HUES6 (cell line): ENCODE measurements around the gene KCNH2.

Source experiments
- H3K27ac ChIP-seq: 2 replicates; pipeline ENCODE4 v1.7.0; 2013; ENCODE audit warnings: low read depth, mild to moderate bottlenecking, low read length, inconsistent platforms
- H3K27me3 ChIP-seq: 2 replicates; pipeline ENCODE4 v1.6.1; 2013; ENCODE audit warnings: low read length; ENCODE audit not compliant: control insufficient read depth, insufficient read depth
- H3K36me3 ChIP-seq: 2 replicates; pipeline ENCODE4 v1.6.1; 2013; ENCODE audit warnings: low read length; ENCODE audit not compliant: control insufficient read depth, insufficient read depth
- H3K4me1 ChIP-seq: 2 replicates; pipeline ENCODE4 v1.6.1; 2013; ENCODE audit warnings: low read length; ENCODE audit not compliant: control insufficient read depth, insufficient read depth
- H3K4me3 ChIP-seq: 2 replicates; pipeline ENCODE4 v1.5.1; 2013; ENCODE audit warnings: low read depth, low read length
- H3K9ac ChIP-seq: one replicate; pipeline ENCODE4 v1.6.1; 2013; ENCODE audit warnings: mild to moderate bottlenecking, low read length
- H3K9me3 ChIP-seq: 2 replicates; pipeline ENCODE4 v1.6.1; 2013; ENCODE audit warnings: low read depth, low read length; ENCODE audit not compliant: control insufficient read depth, insufficient read depth

The KCNH2 gene

DNA sequence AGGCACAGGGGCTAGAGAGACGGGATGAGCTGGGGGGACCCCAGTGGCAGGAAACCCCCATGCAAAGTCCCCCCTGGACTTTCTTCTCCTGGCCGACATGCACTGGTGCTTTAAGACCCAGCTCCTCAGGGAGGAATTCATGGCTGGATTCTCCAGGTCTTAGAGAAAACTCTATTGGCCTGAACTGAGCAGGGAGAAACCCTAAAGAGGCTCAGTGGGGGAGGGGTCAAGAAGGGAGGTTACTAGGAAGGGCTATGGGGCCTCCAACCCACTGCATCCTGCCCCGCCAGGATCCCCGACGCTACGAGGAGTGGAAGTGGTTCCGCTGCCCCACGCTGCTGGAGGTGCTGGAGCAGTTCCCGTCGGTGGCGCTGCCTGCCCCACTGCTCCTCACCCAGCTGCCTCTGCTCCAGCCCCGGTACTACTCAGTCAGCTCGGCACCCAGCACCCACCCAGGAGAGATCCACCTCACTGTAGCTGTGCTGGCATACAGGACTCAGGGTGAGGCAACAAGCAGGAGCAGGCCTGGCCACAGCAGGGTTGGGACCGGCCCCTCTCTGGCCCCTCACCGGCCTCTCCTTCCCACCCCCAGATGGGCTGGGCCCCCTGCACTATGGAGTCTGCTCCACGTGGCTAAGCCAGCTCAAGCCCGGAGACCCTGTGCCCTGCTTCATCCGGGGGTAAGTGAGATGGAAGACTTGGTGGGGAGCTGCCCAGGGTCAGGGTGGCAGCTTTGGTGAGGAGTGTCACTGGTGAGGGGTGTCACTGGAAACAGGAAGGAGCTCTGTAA lies 32.4 kb upstream of the KCNH2 start:
- Histone ChIP-seq H3K27ac (peak overlapping the region; percentile 0; the same call in 1 of the 2 replicates), H3K4me3 (peak overlapping the region; percentile 39), H3K27me3 (no peaks in the 10 kb centered on the region), H3K9ac (peak overlapping the region; percentile 36), H3K4me1 (peaks cover 50% of the 10 kb centered on the region), H3K9me3 (no peaks in the 10 kb centered on the region), H3K36me3 (no peaks in the 10 kb centered on the region; the same call in 1 of the 2 replicates)

DNA sequence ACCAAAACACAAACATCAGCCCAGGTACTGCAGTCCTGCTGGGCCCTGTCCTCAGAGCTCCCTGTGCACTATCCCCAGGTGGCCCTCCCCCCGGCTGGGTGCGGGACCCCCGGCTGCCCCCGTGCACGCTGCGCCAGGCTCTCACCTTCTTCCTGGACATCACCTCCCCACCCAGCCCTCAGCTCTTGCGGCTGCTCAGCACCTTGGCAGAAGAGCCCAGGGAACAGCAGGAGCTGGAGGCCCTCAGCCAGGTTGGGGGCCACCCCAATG lies 31.9 kb upstream of the KCNH2 start:
- H3K4me3 ChIP-seq, result peak overlapping the region; percentile 39; the same call in 1 of the 2 replicates
- no peaks in the 10 kb centered on the region for H3K27me3 ChIP-seq
- H3K27ac ChIP-seq, result no peak overlapping the region
- H3K36me3 ChIP-seq, result no peaks in the 10 kb centered on the region
- no peaks in the 10 kb centered on the region for H3K9me3 ChIP-seq
- H3K4me1 ChIP-seq, result peaks cover 50% of the 10 kb centered on the region
- H3K9ac ChIP-seq, result peak overlapping the region; percentile 19

DNA sequence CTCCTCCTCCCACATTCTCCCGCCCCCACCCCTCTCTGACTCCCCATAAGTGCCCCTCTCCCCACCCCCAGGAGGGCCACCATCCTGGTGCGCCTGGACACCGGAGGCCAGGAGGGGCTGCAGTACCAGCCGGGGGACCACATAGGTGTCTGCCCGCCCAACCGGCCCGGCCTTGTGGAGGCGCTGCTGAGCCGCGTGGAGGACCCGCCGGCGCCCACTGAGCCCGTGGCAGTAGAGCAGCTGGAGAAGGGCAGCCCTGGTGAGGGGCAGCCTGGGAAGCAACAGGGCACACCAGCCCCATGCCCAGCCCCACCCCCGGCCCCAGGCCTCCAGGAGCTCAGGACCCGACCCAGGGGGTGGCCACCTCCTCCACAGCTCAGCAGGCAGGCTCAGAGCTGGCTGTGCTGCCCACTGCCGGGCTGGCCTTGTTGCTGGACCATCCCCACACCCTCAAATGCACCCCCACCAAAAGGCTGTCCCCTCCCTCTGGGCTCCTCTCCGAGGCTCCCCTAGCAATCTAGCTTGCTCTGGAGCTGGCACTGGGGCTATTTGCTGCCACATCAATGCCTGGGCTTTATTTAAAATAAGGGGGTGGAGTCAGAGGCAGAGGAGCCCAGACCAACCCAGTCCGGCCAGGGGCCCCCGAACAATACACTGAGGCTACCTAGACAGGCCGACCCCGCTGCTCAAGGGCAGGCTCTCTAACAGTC lies 31.4 kb upstream of the KCNH2 start:
- Histone ChIP-seq H3K36me3 (no peaks in the 10 kb centered on the region), H3K4me3 (peak overlapping the region; percentile 39; the same call in 1 of the 2 replicates), H3K9ac (no peak overlapping the region), H3K4me1 (peaks cover 50% of the 10 kb centered on the region), H3K9me3 (no peaks in the 10 kb centered on the region), H3K27me3 (no peaks in the 10 kb centered on the region), H3K27ac (no peak overlapping the region)

DNA sequence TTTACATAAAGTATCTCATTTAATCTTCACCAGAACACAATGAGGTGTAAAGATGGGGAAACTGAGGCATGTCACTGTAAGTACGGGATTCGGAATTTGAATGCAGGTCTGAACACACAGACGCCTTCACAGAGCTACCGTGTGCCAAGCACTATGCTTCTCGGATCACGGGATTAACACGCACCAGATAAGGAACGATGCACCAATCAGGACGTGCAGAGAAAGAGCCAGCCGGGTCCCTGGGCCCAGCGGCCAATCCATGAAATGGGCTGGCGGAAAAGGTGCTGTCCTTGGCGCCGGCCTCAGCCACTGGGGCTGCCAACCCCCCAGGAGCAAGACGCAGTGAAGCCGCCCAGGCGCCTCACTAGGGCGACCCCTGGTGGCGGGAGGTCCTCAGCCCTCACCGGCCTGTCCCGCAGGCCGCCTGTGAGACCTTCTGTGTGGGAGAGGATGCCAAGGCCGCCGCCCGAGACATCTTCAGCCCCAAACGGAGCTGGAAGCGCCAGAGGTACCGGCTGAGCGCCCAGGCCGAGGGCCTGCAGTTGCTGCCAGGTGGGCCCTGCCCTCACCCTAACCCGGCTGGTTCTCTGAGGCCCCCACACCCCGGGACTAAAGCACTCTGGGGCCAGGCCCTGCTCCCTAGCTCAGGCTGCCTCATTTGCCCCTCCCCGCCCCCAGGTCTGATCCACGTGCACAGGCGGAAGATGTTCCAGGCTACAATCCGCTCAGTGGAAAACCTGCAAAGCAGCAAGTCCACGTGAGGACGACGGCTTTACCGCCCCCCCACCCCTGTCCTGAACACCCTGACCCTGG lies 30.6 kb upstream of the KCNH2 start:
- Histone ChIP-seq H3K9me3 (no peaks in the 10 kb centered on the region), H3K4me1 (peaks cover 44% of the 10 kb centered on the region), H3K36me3 (no peaks in the 10 kb centered on the region), H3K4me3 (peak overlapping the region; percentile 23), H3K27me3 (no peaks in the 10 kb centered on the region), H3K27ac (no peak overlapping the region), H3K9ac (peak overlapping the region; percentile 15)

- Histone ChIP-seq H3K4me3 (peak overlapping the region; percentile 23), H3K9ac (peak overlapping the region; percentile 15), H3K36me3 (no peaks in the 10 kb centered on the region), H3K27ac (no peak overlapping the region), H3K9me3 (no peaks in the 10 kb centered on the region), H3K27me3 (no peaks in the 10 kb centered on the region), H3K4me1 (peaks cover 42% of the 10 kb centered on the region)
These were observed 30.0 kb upstream of the KCNH2 start for GRCh38 chr7:151008143-151008510.

DNA sequence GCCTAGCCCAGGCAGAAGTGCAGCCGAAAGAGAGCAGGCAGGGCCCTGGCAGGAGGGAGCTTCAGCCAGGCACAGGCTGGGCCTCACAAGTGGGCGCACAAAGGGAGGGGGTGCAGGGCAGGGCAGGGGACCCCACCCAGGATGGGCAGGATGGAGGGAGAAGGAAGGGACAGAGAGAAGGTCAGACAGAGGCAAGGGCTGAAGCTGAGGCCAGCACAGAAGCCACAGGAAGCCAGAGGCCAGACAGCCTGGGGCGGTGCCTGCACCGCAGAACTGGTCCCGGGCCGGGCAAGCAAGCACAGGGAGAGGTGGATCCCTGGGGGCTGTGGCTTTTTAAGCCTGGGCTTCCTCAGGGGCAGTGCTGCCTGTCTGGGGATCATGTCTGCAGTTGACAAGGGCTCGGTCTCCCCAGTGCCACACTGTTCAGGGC lies 29.4 kb upstream of the KCNH2 start:
- Histone ChIP-seq H3K9ac (peak overlapping the region; percentile 8), H3K27ac (no peak overlapping the region), H3K4me3 (no peak overlapping the region), H3K4me1 (peaks cover 37% of the 10 kb centered on the region), H3K9me3 (no peaks in the 10 kb centered on the region), H3K27me3 (no peaks in the 10 kb centered on the region), H3K36me3 (no peaks in the 10 kb centered on the region)

DNA sequence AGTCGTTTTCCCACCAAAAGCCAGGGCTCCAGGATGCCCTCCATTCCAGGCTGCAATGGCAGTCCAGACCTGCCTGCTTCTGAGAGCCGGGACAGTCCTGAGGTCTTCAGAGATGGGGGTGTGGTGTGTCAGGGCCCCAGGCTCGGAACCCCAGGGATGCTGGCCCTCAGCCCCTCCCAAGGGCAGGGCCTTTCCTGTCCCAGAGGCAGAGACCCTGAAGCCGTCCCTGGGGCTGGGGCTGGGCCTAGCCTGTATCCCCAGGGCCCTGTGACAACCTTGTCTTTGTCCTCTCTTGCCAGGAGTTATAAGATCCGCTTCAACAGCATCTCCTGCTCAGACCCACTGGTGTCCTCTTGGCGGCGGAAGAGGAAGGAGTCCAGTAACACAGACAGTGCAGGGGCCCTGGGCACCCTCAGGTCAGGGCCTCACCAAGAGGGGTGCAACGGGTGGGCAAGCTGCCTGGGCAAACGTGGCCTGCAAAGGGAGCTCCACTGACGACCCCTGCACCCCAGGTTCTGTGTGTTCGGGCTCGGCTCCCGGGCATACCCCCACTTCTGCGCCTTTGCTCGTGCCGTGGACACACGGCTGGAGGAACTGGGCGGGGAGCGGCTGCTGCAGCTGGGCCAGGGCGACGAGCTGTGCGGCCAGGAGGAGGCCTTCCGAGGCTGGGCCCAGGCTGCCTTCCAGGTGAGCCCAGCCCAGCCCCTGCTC lies 28.6 kb upstream of the KCNH2 start:
- no peak overlapping the region for H3K9ac ChIP-seq
- no peaks in the 10 kb centered on the region for H3K27me3 ChIP-seq
- no peak overlapping the region for H3K27ac ChIP-seq
- no peaks in the 10 kb centered on the region for H3K9me3 ChIP-seq
- H3K36me3 ChIP-seq, result no peaks in the 10 kb centered on the region
- H3K4me3 ChIP-seq, result no peak overlapping the region
- peaks cover 34% of the 10 kb centered on the region for H3K4me1 ChIP-seq

DNA sequence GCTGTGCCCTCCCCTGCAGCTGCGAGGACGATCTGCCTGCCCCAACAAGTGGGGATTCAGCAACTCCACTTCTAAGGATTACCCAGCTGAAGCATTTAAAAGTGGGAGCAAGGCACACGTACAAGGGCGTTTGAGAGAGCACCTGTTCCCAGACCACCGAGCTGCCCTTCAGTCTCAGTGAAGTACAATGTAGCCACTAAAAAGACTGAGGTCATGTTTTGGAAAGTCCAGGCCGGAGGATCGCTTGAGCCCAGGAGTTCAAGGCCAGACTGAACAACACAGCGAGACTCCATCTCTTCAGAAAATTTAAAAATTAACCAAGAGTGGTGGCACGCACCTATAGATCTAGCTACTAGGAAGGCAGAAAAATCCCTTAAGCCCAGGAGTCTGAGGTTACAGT lies 27.4 kb upstream of the KCNH2 start:
- Histone ChIP-seq H3K9me3 (no peaks in the 10 kb centered on the region), H3K27me3 (no peaks in the 10 kb centered on the region), H3K36me3 (no peaks in the 10 kb centered on the region), H3K4me1 (peaks cover 27% of the 10 kb centered on the region), H3K27ac (no peak overlapping the region), H3K4me3 (no peak overlapping the region), H3K9ac (no peak overlapping the region)

GRCh38 chr7:151003572-151003971 lies 25.5 kb upstream of the KCNH2 start:
- H3K27me3 ChIP-seq, result no peaks in the 10 kb centered on the region
- H3K9me3 ChIP-seq, result no peaks in the 10 kb centered on the region
- H3K4me3 ChIP-seq, result no peak overlapping the region
- H3K4me1 ChIP-seq, result peaks cover 13% of the 10 kb centered on the region
- no peak overlapping the region for H3K27ac ChIP-seq
- no peak overlapping the region for H3K9ac ChIP-seq
- no peaks in the 10 kb centered on the region for H3K36me3 ChIP-seq

DNA sequence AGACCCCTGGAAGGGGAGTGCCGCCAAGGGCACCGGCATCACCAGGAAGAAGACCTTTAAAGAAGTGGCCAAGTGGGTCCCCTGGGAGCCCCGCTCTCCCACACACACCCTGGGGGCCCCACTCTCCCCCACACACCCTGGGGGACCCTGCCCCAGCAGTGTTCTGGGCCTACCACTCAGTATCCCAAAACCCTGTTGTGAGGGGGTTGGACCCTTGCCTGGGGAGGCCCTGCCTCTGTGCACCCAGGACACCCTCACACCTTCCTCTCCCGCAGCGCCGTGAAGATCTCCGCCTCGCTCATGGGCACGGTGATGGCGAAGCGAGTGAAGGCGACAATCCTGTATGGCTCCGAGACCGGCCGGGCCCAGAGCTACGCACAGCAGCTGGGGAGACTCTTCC lies 23.4 kb upstream of the KCNH2 start:
- H3K27ac ChIP-seq, result no peak overlapping the region
- H3K4me3 ChIP-seq, result no peak overlapping the region
- H3K27me3 ChIP-seq, result no peaks in the 10 kb centered on the region
- peaks cover 4% of the 10 kb centered on the region; the same call in 1 of the 2 replicates for H3K4me1 ChIP-seq
- H3K36me3 ChIP-seq, result no peaks in the 10 kb centered on the region
- H3K9ac ChIP-seq, result no peak overlapping the region
- H3K9me3 ChIP-seq, result no peaks in the 10 kb centered on the region
